GM21515 (cell line): Measurements from ENCODE around the gene CPXM2.

ENCODE experiments used
- ATAC-seq: cut with Tn5 transposase; IDR thresholded peaks from one replicate; pipeline ENCODE4 v1.9.1; 2021; ENCODE audit not compliant: unreplicated experiment

Gene CPXM2

DNA sequence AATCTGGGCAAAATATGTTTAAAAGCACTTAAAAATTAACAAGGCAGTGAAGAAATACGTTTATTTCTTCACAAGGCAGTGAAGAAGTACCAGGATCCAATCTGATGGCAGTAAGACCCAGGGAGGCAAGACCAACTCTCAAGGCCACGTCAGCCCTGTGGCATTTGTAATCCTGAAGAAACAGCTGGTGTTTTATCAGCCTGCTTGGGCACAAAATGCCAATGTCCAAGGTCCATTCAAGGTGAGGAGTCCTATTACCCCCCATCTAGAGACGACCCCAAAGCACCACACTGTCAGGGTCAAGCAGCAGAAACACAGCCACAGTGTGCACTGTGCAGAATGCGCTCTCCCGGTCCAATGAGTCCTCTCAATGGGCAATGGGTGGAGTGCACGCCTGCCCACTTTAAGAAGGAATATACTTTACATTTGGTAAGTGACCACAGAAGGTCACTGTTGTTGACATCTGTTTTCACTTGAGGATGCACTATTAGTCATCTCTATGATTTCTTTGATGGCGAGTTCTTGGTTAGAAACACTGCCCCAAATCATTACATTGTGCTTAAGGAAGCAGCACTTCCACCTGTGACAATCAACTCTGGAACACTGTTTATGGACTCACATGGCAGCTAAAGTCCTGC lies 12.8 kb downstream of the CPXM2 start:
- ATAC-seq, result no peak

DNA sequence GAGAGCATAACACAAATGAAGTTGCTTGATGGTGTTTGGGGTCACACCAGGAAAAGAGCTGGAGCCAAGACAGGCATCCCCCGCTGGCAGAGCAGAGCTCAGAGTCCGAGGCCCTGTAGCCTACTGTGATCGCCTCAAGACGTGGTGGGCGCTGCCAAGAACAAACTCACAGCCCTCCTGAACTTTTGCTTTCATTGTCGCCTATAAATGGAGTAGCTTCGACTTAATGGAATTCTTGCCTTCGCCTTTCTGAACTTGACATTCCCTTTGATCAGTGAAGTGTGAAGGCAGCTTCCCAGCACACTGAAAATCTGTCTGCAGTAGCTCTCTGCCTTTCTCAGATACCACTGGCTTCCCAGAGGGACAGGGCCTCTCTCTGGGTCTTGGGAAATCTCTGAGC lies 21.3 kb downstream of the CPXM2 start:
- no peak for ATAC-seq

DNA sequence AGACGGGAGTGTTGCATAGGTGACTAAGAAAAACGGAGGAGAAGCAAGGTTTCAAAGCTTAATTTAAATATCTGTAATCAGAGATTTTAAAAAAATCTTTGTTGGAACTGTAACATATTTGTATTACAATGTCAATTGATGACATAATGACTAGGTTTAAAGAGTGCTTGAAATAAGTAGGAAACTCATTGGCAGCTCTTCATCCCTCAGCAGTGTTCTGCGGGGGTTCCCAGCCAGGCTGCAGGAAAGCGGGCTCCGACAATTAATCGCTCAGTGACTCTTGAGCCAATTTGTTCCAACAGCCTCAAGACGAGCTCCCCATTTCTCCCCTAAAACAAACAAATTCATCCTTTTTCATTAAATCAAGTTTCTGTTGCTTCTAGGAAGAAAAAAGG lies 22.6 kb downstream of the CPXM2 start:
- no peak for ATAC-seq

DNA sequence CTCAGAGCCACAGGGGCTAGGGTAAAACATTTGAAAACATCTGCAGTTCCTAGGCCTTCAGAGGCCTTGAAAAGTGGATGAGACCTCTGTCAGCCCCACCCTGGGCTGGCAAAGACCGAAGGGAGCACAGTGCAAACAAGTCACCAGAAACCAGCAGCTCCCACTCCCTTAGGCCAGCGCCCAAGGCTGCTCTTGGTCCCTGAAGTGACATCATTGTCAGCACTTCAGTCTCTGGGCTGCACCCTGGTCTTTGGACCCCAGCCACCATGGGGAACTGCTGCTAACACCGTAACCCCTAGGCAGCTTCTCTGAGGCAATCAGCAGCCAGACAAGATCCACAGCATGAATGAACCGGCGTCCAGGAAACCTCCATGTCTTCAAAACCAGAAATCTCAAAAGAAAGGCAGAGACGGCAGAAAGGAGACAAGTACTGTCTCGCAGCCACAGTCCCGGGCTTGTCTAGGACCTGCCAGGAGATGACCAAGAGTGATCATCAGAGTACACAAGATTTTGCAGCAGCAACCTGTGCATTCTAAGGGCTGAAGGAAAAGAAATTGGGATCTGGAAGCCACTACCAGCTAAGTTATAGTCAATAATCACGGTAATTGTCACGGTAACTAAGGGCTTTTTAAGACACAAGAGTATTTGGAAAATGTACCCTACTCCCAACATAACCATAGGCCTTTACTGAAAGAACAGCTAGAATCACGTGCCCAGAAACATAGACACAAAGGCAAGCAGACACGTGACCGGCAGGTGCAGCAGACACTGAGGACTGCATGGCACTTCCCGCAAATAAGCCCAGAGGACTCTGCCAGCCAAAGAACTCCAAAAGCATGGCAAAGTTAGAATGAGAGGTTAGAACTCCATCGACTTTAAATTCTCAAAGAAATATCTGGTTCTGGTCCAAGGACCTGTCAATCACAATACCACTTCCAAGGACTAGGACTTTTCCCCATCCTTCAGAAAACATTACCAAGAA lies 23.3 kb downstream of the CPXM2 start:
- ATAC-seq, result no peak

DNA sequence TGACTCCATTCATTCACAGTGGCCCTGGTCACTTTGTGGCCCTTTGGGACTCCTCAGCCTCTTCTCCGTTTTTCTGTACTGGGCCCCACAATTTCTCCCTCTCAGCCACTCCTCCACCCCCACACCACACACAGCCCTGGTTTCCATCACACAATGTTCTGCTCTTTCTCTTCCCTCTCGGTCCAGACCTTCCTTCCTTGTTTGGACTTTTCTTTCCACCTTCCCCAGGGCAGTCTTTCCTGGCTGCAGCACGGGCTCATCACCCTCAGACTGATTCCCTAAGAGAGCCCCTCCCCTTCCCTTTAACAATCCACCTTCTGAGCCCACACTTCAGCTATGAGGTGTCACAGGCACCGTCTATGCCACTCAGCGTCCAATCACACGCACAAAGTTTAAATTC lies 25.7 kb downstream of the CPXM2 start:
- no peak for ATAC-seq

DNA sequence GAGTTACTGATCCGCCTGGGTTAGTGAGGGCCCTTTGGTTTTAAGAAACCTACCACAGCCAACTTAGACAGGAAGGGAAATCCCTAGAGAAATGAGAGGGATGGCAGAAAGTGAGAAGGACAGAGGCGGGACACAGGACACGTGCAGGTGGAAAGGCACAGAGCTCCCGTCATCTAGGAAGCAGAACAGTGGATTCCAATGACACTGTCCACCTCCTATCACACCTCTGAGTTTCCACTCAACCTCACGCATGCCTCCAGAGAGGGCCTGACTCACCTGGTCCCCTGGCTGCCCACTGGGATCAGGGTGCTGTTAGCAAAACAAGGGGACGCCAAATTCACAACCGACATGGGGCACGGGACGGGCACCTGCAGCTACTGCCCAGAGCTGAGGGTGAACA lies 26.3 kb downstream of the CPXM2 start:
- no peak for ATAC-seq

DNA sequence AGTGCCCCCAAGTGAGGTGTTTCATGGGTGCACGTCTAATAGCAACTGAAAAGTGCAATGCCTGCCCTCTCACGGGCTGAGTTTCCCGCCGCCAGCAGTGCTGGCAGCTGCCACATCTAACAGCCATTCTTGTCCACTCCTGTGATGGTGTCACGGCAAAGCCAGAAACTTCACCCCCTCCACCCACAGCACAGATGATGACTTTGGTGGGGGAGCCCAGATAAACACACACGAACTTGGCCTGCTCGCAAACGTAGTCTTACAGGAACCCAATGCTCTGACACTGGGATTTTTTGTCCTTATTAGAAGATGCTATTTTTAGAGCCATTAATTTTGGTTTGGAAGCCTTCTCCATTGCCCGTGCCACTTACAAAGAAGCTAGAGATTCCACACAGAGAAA lies 26.7 kb downstream of the CPXM2 start:
- ATAC-seq, result no peak

DNA sequence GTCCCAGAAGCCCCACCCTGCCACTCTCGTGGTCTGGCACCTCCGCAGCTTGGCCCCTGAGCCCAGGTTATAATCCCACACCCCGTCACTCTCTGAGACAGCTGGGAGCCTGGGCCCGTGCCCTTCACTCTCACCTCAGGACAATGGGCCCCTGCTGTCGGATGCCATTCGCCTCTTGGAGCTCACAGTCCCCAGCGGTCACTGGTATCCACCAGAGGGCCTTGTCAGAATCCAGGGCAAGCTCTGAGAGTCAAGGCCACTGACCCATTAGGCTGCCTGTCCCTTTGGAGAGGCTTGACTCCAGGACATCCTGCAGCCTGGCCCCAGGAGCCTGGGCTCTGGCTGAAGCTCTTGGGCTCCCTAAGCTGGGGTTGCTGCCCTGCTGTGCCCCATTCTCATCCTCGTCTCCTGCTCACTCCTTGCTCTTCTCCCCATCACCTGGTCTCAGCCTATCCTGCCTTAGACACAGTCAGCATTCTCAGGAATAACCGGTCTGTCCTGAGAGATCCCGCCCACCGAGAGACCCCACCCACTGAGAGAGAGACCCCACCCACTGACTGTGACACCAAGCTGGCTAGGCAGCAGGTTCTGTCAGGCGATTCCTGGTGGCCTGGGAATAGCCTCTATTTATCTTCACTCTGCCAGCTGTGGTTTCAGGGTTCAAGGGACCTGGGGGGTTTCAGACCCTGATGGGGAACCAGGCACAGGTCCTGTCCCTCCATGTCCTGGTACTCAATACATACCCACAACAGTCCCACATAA lies 27.7 kb downstream of the CPXM2 start:
- ATAC-seq, result no peak

DNA sequence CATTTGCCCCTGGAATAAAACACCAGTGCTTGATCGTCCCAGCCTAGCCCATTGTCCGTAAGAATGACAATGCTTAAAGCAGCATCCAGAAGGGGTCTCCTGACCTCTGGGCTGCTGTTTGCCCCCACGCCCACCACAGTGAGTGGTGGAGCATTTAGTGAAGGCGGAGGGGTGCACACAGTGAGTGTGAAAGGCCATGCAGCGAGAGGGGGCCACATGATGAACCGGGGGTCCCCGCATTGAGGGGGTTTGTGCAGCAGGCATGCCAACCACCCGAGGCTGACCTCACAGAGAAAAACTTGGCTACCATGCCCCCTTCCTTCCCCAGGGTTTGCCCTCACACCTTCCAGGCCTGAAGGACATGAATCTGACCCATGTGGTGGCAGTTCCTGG lies 28.4 kb downstream of the CPXM2 start:
- ATAC-seq, result no peak

DNA sequence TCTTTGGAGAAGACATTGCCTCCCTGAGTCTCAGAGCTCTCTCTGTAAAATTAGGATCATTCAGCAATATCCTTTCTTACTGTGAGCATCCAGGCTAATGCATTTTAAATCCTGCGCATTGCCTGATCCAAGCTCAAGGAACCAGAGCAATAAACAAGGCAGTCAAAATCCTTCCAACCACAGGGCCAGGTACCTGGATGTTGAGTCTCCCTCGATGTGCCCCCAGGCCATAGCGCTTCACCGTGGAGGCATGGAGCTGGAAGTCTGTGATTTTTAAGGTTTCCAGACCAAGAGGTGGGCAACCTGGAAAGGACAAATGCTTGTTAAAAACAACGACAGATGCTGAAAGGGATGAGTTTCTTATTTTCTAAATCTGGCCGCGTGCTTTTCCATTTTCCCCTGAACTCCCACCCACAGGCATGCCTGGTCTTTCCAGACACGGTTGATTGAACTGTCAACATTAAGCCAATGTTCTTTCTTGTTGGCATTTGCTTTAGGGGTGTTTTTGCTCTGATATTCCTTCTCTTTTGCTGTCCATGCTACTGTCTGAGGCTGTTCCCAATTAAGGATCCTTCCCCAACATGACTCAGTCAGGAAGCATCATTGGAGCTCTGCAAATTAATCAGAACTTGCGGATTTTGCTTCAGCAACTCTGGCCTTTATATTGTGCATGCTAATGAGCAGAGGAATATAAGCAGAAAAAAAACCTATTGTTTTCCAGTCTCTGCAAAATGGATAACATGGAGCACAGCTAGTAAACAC lies 29.0 kb downstream of the CPXM2 start:
- no peak for ATAC-seq

DNA sequence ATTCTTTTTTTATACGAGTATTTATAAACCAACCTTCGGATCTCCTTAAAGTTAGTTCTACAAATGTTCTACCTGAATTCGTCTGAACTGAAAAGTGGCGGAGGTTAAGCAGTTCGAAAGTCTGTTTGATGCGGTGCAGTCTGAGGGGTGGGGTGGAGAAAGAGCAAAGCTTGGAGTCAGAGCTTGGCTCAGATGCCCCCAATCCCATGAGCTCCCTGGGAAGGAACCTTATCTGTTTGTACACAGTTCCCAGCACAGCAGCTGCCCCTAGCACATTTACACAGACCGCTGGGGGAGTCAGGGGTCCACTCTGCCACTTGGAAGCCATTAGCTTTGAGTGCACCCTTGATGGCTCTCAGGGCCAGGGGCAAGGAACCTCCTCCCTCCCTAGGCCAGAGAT lies 30.8 kb downstream of the CPXM2 start:
- no peak for ATAC-seq

DNA sequence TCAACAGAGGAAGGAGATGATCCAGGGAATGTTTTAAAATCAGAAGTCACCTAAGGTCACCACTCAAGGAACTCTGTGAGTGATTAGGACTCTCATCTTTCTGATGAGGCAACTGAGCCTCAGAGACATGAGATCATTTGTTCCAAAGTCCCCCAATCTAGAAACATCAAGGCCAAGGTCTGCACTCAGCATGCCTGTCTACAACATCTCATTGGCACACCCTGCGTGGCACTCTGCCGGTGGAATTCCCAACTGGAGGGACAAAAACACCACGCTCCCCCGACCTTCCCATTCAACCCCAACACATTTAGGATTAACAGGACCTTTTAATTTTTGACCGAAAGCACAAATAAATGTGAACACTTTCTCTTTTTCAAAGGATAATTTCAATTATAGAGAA lies 31.4 kb downstream of the CPXM2 start:
- no peak for ATAC-seq

DNA sequence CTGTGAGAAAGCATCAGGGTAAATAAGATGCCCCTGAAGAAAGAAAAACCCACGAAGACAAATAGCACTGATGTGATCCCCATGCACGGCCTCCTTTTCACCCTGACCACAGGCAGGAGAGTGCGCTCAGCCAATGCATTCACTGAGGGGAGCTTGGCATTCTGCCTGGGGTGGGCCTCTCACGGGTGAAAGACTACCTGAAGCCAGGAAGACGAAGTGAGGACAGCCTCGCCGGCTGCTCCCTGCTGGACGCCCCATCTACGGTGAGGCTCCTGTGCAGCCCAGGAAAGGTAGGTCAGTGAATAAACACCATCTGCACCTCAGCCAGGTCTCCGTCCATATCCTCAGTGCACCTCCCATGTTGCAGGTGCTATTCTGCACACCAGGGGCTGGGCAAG lies 32.0 kb downstream of the CPXM2 start:
- no peak for ATAC-seq

DNA sequence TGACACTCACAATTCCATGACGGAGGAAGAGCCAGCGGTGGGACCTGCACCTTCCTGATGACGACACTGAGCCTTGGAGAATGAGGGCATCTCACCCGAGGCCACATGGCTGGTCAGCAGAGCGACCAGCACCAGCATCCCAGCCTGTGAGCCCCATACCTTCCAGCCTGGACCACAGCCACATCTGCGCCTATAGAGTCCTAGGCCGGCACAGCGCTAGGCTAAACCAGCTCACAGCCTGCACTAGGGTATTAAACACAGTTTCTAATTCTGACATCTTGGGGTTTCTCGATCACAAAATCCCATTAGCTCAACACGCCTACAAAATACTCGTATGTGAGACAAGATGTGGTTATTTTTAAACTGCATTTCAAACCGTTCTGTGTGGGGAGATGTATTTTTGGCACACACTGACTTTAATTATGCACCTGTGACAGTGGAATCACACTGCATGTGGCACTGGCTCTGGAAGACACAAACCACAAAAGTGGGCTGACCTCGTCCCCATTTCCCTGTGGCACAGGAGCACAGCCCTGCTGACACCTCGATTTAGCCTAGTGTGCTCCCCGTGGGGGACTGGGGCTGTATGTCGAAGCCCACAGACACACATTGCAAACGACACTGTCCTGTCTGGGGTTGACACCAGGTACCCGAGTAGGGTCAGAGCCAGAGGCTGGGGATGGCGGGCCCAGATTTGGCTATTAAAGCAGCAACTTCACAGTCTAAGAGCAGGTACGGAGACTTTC lies 32.5 kb downstream of the CPXM2 start:
- no peak for ATAC-seq

DNA sequence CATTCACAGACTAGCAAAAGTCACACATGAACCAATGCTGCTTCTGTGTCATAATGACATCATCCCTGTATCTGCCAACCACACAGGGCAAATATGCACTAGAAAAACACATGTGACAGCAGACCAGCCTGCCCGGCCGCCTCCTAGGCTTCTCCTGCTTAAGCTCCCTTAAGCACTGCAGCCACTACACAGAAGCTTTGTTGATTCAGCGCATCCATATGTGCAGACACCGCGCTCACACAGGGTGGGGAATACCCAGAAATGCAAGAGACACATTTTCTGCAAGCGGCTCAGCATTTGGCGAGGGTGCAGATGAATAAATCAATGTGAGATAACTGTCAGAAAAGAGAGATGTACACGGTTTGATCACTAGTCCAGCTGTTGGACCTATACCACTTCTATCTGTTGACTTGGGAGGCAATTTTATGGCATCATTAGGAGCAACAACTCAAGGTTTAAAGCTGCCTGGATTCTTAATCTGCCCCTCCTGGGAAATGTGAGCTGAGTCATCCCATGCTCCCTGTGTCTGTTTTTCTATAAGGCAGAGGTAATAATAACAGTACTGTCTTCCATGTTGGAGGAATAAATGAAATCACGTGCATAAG lies 33.4 kb downstream of the CPXM2 start:
- ATAC-seq, result no peak

DNA sequence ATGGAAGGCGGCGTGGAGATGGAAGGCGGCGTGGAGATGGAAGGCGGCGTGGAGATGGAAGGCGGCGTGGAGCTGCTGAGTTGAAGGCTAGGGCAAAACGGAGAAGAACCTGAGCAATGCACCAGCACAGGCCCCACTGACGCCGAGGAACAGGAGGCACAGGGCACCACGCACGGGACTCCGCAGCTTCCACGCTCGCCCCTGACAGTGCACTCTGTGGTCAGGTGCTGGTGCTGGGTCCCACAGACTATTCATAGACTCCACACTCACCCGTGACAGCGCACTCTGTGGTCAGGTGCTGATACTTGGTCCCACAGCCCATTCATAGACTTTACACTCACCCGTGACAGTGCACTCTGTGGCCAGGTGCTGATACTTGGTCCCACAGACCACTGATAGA lies 34.0 kb downstream of the CPXM2 start:
- ATAC-seq, result no peak

DNA sequence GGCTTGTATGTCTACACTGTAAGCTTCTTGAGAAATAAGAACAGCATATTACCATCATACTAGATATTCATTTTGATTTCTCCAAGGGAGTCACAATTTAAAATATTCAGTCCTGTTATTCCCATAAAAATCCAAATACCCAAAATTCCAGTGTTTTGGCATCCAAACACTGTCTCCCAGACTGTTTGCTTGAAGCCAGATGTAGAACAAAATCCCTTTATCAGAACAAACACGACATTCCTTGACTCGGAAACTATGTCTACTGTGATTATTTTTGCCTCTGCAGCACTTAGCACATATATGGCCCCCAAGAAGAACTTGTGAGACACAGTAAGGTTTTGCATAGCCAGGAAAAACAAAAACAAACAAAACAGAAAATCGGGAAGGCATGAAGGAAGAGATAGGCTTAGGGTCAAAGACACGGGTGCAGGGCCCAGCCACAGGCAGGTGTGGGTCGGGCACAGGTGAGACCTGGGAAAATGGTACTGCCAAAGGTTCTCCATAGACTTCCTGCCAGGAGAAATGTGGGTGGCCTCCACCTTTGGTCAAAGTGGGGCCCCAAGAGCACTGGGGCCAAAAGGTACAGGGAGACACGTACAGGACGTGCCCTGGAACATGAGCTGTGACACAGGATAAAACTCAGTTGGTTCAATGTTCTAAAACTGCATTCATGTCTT lies 36.5 kb downstream of the CPXM2 start:
- ATAC-seq, result no peak

DNA sequence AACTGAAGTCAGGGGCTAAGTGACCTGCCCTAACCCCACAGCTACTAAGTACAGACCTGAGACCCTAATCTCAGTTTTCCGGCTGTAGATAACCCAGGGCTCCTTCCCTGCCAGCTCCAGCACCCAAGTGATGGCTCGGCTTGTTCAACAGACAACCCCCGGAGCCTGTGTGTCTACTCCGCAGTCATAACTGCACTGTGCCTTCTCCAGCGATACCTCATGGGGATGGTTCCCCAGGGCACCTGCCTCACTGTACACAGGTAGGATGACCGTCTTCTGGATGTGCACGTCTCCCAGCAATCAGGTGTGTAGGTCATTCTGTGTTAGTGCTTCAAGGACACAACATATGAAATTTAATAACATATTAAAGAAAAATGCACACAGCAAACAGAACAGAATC lies 37.1 kb downstream of the CPXM2 start:
- ATAC-seq, result no peak

DNA sequence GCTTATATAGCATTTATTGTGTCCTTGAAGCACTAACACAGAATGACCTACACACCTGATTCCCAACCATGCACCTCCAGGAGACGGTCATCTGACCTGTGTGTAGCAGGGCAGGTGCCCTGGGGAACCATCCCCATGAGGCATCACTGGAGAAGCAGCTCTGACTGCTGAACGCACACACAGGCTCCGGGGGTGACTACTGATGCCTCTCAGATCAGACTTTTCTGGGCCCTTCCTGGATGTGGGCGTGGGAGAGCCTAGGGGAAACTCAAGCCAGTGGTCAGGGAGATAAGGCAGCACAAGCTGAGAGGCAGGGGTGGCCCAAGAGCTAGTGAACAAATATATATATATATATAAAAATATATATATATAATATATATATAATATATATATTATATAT lies 37.6 kb downstream of the CPXM2 start:
- ATAC-seq, result no peak
